ENCODE results near the gene RBL2. TPM values are rescaled to one million over a fixed set of nuclear protein-coding genes. Genes with fewer than 3 reads are reported as not detected.

The RBL2 gene
- total RNA-seq, 1 experiment from 2014 or later = 39.6 TPM

- intact Hi-C loops (cut with micrococcal nuclease; ENCODE audit: unreplicated experiment) = loop anchor here (10.0 kb wide), 1 partner anchor 165 kb away; no protein-coding TSS in a partner anchor
- POLR2A ChIA-PET (ENCODE audit: low non-redundant PET) = no interaction called here
These were observed 85.3 kb downstream of the RBL2 start for GRCh38 chr16:53519417-53520091.

DNA sequence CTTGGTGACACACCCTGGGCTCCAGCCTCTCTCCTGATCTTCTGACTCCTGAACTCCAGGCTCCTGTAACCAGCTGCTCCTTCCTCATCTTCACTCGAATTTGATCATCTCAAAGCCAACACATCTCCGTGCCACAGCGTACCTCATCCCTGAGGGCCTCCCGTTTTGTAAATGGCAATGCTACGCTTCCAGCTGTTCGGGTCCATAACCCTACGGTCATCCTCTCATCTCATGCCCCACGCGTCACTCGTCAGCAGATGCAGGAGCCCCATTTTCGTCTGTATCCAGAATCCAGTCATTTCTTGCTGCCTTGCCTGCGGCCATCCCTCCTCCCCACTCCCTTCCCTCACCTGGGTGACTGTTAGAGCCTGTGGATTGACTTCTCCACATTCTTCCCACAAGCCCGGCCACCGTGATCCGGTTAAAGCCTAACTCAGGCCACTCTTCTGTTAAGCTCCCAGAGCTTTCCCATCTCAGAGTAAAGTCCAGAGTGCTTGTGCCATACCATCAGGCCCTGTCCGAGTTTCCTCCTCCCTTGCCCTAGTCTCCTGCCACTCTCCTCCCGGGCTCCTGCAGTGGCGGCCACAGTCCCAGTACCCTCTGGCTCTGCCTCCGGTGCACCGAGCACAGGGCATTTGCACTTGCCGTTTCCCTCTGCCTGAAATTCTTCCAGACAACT, 89.0 kb downstream of the RBL2 start:
- ChIA-PET CTCF (no interaction called here), POLR2A (ENCODE audit: low non-redundant PET) (no interaction called here)
- Histone ChIP-seq H3K36me3 (ENCODE audit: insufficient read depth, low read length, poor library complexity, severe bottlenecking) (no peaks in the 10 kb centered on the region), H3K4me1 (ENCODE audit: insufficient read depth, low read length, poor library complexity, severe bottlenecking) (no peaks in the 10 kb centered on the region), H3K4me3 (ENCODE audit: low read depth, low read length, poor library complexity, severe bottlenecking) (no peak overlapping the region), H3K27me3 (replicated peaks; ENCODE audit: insufficient read depth, low read depth, low read length, poor library complexity) (no peaks in the 10 kb centered on the region), H3K27ac (ENCODE audit: low read depth, low read length, poor library complexity, severe bottlenecking) (no peak overlapping the region), H3K9me3 (ENCODE audit: low read depth, low read length, poor library complexity, severe bottlenecking) (no peaks in the 10 kb centered on the region)
- no peak for DNase-seq (ENCODE audit: low spot score)
- BruUV-seq (replicated peaks) = no TSS peak
- no peak for TF ChIP-seq EZH2 (IDR thresholded peaks at IDR 0.05; ENCODE audit: borderline replicate concordance, low read depth, low read length, poor library complexity, severe bottlenecking)
- TF ChIP-seq, protein P1, sequence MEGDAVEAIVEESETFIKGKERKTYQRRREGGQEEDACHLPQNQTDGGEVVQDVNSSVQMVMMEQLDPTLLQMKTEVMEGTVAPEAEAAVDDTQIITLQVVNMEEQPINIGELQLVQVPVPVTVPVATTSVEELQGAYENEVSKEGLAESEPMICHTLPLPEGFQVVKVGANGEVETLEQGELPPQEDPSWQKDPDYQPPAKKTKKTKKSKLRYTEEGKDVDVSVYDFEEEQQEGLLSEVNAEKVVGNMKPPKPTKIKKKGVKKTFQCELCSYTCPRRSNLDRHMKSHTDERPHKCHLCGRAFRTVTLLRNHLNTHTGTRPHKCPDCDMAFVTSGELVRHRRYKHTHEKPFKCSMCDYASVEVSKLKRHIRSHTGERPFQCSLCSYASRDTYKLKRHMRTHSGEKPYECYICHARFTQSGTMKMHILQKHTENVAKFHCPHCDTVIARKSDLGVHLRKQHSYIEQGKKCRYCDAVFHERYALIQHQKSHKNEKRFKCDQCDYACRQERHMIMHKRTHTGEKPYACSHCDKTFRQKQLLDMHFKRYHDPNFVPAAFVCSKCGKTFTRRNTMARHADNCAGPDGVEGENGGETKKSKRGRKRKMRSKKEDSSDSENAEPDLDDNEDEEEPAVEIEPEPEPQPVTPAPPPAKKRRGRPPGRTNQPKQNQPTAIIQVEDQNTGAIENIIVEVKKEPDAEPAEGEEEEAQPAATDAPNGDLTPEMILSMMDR (conservative IDR thresholded peaks at IDR 0.05; ENCODE audit: low read depth, low read length) = no peak
- intact Hi-C loops (cut with micrococcal nuclease; ENCODE audit: unreplicated experiment) = no loop called here

More at GRCh38 chr16:53519417-53520091, 85.3 kb downstream of the RBL2 start:
- CTCF ChIA-PET = no interaction called here
- no peaks in the 10 kb centered on the region for H3K9me3 ChIP-seq (ENCODE audit: low read depth, low read length, poor library complexity, severe bottlenecking)
- no peak for DNase-seq (ENCODE audit: low spot score)
- no TSS peak for BruUV-seq (replicated peaks)
- TF ChIP-seq, protein P1 (conservative IDR thresholded peaks at IDR 0.05; ENCODE audit: low read depth, low read length) = no peak
- no peak for TF ChIP-seq EZH2 (IDR thresholded peaks at IDR 0.05; ENCODE audit: borderline replicate concordance, low read depth, low read length, poor library complexity, severe bottlenecking)
- no peak overlapping the region for H3K4me3 ChIP-seq (ENCODE audit: low read depth, low read length, poor library complexity, severe bottlenecking)
- H3K27ac ChIP-seq (ENCODE audit: low read depth, low read length, poor library complexity, severe bottlenecking) = no peak overlapping the region
- H3K4me1 ChIP-seq (ENCODE audit: insufficient read depth, low read length, poor library complexity, severe bottlenecking) = no peaks in the 10 kb centered on the region
- no peaks in the 10 kb centered on the region for H3K27me3 ChIP-seq (replicated peaks; ENCODE audit: insufficient read depth, low read depth, low read length, poor library complexity)
- no peaks in the 10 kb centered on the region for H3K36me3 ChIP-seq (ENCODE audit: insufficient read depth, low read length, poor library complexity, severe bottlenecking)

- Histone ChIP-seq H3K9me3 (ENCODE audit: low read depth, low read length, poor library complexity, severe bottlenecking) (no peaks in the 10 kb centered on the region), H3K4me1 (ENCODE audit: insufficient read depth, low read length, poor library complexity, severe bottlenecking) (no peaks in the 10 kb centered on the region), H3K36me3 (ENCODE audit: insufficient read depth, low read length, poor library complexity, severe bottlenecking) (no peaks in the 10 kb centered on the region), H3K27ac (ENCODE audit: low read depth, low read length, poor library complexity, severe bottlenecking) (no peak overlapping the region), H3K4me3 (ENCODE audit: low read depth, low read length, poor library complexity, severe bottlenecking) (no peak overlapping the region), H3K27me3 (replicated peaks; ENCODE audit: insufficient read depth, low read depth, low read length, poor library complexity) (no peaks in the 10 kb centered on the region)
- POLR2A ChIA-PET (ENCODE audit: low non-redundant PET) = no interaction called here
- intact Hi-C loops (cut with micrococcal nuclease; ENCODE audit: unreplicated experiment) = no loop called here
- no TSS peak for BruUV-seq (replicated peaks)
- DNase-seq (ENCODE audit: low spot score) = no peak
- TF ChIP-seq EZH2 (IDR thresholded peaks at IDR 0.05; ENCODE audit: borderline replicate concordance, low read depth, low read length, poor library complexity, severe bottlenecking) = no peak
- CTCF ChIA-PET = no interaction called here
These were observed 89.8 kb downstream of the RBL2 start for GRCh38 chr16:53523971-53524548.

Data from A673 (cell line).